ENCODE data around the gene SUPT6H. TPM values are rescaled to one million over a fixed set of nuclear protein-coding genes. Genes with fewer than 3 reads are reported as not detected.

The SUPT6H gene
- polyA plus RNA-seq, 4 donors = 26.4 to 69.7 (median 29.0) TPM

- FAIRE-seq = no peak
- peaks cover 7 to 40% (median 17%) of the 10 kb centered on the region in 3 donors for H3K36me3 ChIP-seq (ENCODE audit: control insufficient read depth in 3 of 3, insufficient read depth in 2 of 3, low read depth in 1 of 3, low read length in 3 of 3)
- 0 to 1% (median 0%) methylated on average over 16 to 18 of the region's 18 CpGs for WGBS, 3 donors
These were observed 17.8 kb upstream of the SUPT6H start for GRCh38 chr17:28643983-28644786.

GRCh38 chr17:28644787-28645575 lies 17.0 kb upstream of the SUPT6H start, which contains the start of gene BLTP2:
TSS of gene BLTP2 (minus strand) at chr17:28645158. CDS start at chr17:28645056, 102 bp downstream.
- WGBS, 3 donors = 0 to 1% (median 1%) methylated on average over 61 to 89 of the region's 89 CpGs
- no peak for FAIRE-seq
- Histone ChIP-seq H3K27me3 (ENCODE audit: control insufficient read depth in 3 of 3, insufficient read depth in 3 of 3, low read length in 3 of 3) (no peaks in the 10 kb centered on the region), H3K4me3 (ENCODE audit: low read depth in 1 of 3, low read length in 3 of 3) (peak within 1 kb of the TSS; percentile 70 to 96 (median 82)), H3K36me3 (ENCODE audit: control insufficient read depth in 3 of 3, insufficient read depth in 2 of 3, low read depth in 1 of 3, low read length in 3 of 3) (peaks cover 5 to 34% (median 11%) of the 10 kb centered on the region in 3 donors), H3K4me1 (ENCODE audit: control insufficient read depth in 3 of 3, insufficient read depth in 2 of 3, low read depth in 1 of 3, low read length in 2 of 3) (peaks cover 2 to 26% (median 7%) of the 10 kb centered on the region in 3 donors), H3K27ac (ENCODE audit: low read depth in 1 of 3, low read length in 2 of 3) (peak within 1 kb of the TSS; percentile 85 to 96 (median 94)), H3K9me3 (ENCODE audit: control insufficient read depth in 2 of 2, insufficient read depth in 1 of 2, low read depth in 1 of 2, low read length in 1 of 2) (no peaks in the 10 kb centered on the region)
- DNase-seq = peak; percentile 97 to 98

More at GRCh38 chr17:28643983-28644786, 17.8 kb upstream of the SUPT6H start:
- DNase-seq = peak; percentile 56 to 62
- Histone ChIP-seq H3K4me3 (ENCODE audit: low read depth in 1 of 3, low read length in 3 of 3) (peak overlapping the region; percentile 70 to 96 (median 82)), H3K9me3 (ENCODE audit: control insufficient read depth in 2 of 2, insufficient read depth in 1 of 2, low read depth in 1 of 2, low read length in 1 of 2) (no peaks in the 10 kb centered on the region), H3K4me1 (ENCODE audit: control insufficient read depth in 3 of 3, insufficient read depth in 2 of 3, low read depth in 1 of 3, low read length in 2 of 3) (peaks cover 2 to 26% (median 7%) of the 10 kb centered on the region in 3 donors), H3K27me3 (ENCODE audit: control insufficient read depth in 3 of 3, insufficient read depth in 3 of 3, low read length in 3 of 3) (no peaks in the 10 kb centered on the region), H3K27ac (ENCODE audit: low read depth in 1 of 3, low read length in 2 of 3) (peak overlapping the region in 2 of 3 donors; percentile 73 to 80)

GRCh38 chr17:28645576-28645939 lies 16.4 kb upstream of the SUPT6H start:
- DNase-seq (peak; percentile 23 to 42), FAIRE-seq (no peak)
- peaks cover 2 to 26% (median 7%) of the 10 kb centered on the region in 3 donors for H3K4me1 ChIP-seq (ENCODE audit: control insufficient read depth in 3 of 3, insufficient read depth in 2 of 3, low read depth in 1 of 3, low read length in 2 of 3)
- no peaks in the 10 kb centered on the region for H3K27me3 ChIP-seq (ENCODE audit: control insufficient read depth in 3 of 3, insufficient read depth in 3 of 3, low read length in 3 of 3)
- H3K4me3 ChIP-seq (ENCODE audit: low read depth in 1 of 3, low read length in 3 of 3) = peak overlapping the region; percentile 53 to 81 (median 70)
- no peaks in the 10 kb centered on the region for H3K9me3 ChIP-seq (ENCODE audit: control insufficient read depth in 2 of 2, insufficient read depth in 1 of 2, low read depth in 1 of 2, low read length in 1 of 2)
- H3K27ac ChIP-seq (ENCODE audit: low read depth in 1 of 3, low read length in 2 of 3) = peak overlapping the region; percentile 85 to 96 (median 94)
- 8 to 21% (median 15%) methylated on average over 8 of the region's 8 CpGs for WGBS, 3 donors
- peaks cover 5 to 34% (median 11%) of the 10 kb centered on the region in 3 donors for H3K36me3 ChIP-seq (ENCODE audit: control insufficient read depth in 3 of 3, insufficient read depth in 2 of 3, low read depth in 1 of 3, low read length in 3 of 3)

- Histone ChIP-seq H3K36me3 (ENCODE audit: control insufficient read depth in 3 of 3, insufficient read depth in 2 of 3, low read depth in 1 of 3, low read length in 3 of 3) (peaks cover 7 to 35% (median 8%) of the 10 kb centered on the region in 3 donors), H3K4me3 (ENCODE audit: low read depth in 1 of 3, low read length in 3 of 3) (peak overlapping the region in 1 of 3 donors; percentile 1), H3K9me3 (ENCODE audit: control insufficient read depth in 2 of 2, insufficient read depth in 1 of 2, low read depth in 1 of 2, low read length in 1 of 2) (no peaks in the 10 kb centered on the region), H3K27ac (ENCODE audit: low read depth in 1 of 3, low read length in 2 of 3) (peak overlapping the region; percentile 85 to 96 (median 94)), H3K27me3 (ENCODE audit: control insufficient read depth in 3 of 3, insufficient read depth in 3 of 3, low read length in 3 of 3) (no peaks in the 10 kb centered on the region), H3K4me1 (ENCODE audit: control insufficient read depth in 3 of 3, insufficient read depth in 2 of 3, low read depth in 1 of 3, low read length in 2 of 3) (peaks cover 2 to 26% (median 7%) of the 10 kb centered on the region in 3 donors)
- 23 to 45% (median 35%) methylated on average over 12 of the region's 12 CpGs for WGBS, 3 donors
- no peak for FAIRE-seq
- DNase-seq = peak; percentile 64 to 68
These were observed 15.8 kb upstream of the SUPT6H start for GRCh38 chr17:28646039-28646754.

- H3K9me3 ChIP-seq (ENCODE audit: control insufficient read depth in 2 of 2, insufficient read depth in 1 of 2, low read depth in 1 of 2, low read length in 1 of 2) = no peaks in the 10 kb centered on the region
- no peak overlapping the region for H3K4me3 ChIP-seq (ENCODE audit: low read depth in 1 of 3, low read length in 3 of 3)
- WGBS, 3 donors = 87 to 95% (median 93%) methylated on average over 2 of the region's 2 CpGs
- H3K27me3 ChIP-seq (ENCODE audit: control insufficient read depth in 3 of 3, insufficient read depth in 3 of 3, low read length in 3 of 3) = no peaks in the 10 kb centered on the region
- peaks cover 0 to 18% (median 2%) of the 10 kb centered on the region in 3 donors for H3K4me1 ChIP-seq (ENCODE audit: control insufficient read depth in 3 of 3, insufficient read depth in 2 of 3, low read depth in 1 of 3, low read length in 2 of 3)
- DNase-seq (no peak), FAIRE-seq (no peak)
- peaks cover 3 to 29% (median 4%) of the 10 kb centered on the region in 3 donors for H3K36me3 ChIP-seq (ENCODE audit: control insufficient read depth in 3 of 3, insufficient read depth in 2 of 3, low read depth in 1 of 3, low read length in 3 of 3)
- H3K27ac ChIP-seq (ENCODE audit: low read depth in 1 of 3, low read length in 2 of 3) = no peak overlapping the region
These were observed 13.3 kb upstream of the SUPT6H start for GRCh38 chr17:28648698-28649097.

GRCh38 chr17:28655160-28655559 lies 6.8 kb upstream of the SUPT6H start:
- no peaks in the 10 kb centered on the region for H3K27me3 ChIP-seq (ENCODE audit: control insufficient read depth in 3 of 3, insufficient read depth in 3 of 3, low read length in 3 of 3)
- H3K27ac ChIP-seq (ENCODE audit: low read depth in 1 of 3, low read length in 2 of 3) = no peak overlapping the region
- DNase-seq (no peak), FAIRE-seq (no peak)
- peaks cover 0 to 9% of the 10 kb centered on the region in 2 donors for H3K9me3 ChIP-seq (ENCODE audit: control insufficient read depth in 2 of 2, insufficient read depth in 1 of 2, low read depth in 1 of 2, low read length in 1 of 2)
- no peak overlapping the region for H3K4me3 ChIP-seq (ENCODE audit: low read depth in 1 of 3, low read length in 3 of 3)
- H3K4me1 ChIP-seq (ENCODE audit: control insufficient read depth in 3 of 3, insufficient read depth in 2 of 3, low read depth in 1 of 3, low read length in 2 of 3) = no peaks in the 10 kb centered on the region
- WGBS, 3 donors = 94 to 99% (median 98%) methylated on average over 5 of the region's 5 CpGs
- H3K36me3 ChIP-seq (ENCODE audit: control insufficient read depth in 3 of 3, insufficient read depth in 2 of 3, low read depth in 1 of 3, low read length in 3 of 3) = peaks cover 7 to 58% (median 7%) of the 10 kb centered on the region in 3 donors

GRCh38 chr17:28657756-28658155 lies 4.2 kb upstream of the SUPT6H start:
- H3K27me3 ChIP-seq (ENCODE audit: control insufficient read depth in 3 of 3, insufficient read depth in 3 of 3, low read length in 3 of 3) = no peaks in the 10 kb centered on the region
- DNase-seq = no peak
- H3K27ac ChIP-seq (ENCODE audit: low read depth in 1 of 3, low read length in 2 of 3) = no peak overlapping the region
- H3K4me1 ChIP-seq (ENCODE audit: control insufficient read depth in 3 of 3, insufficient read depth in 2 of 3, low read depth in 1 of 3, low read length in 2 of 3) = peaks cover 0 to 4% (median 3%) of the 10 kb centered on the region in 3 donors
- H3K36me3 ChIP-seq (ENCODE audit: control insufficient read depth in 3 of 3, insufficient read depth in 2 of 3, low read depth in 1 of 3, low read length in 3 of 3) = peaks cover 4 to 43% (median 7%) of the 10 kb centered on the region in 3 donors
- peaks cover 0 to 9% of the 10 kb centered on the region in 2 donors for H3K9me3 ChIP-seq (ENCODE audit: control insufficient read depth in 2 of 2, insufficient read depth in 1 of 2, low read depth in 1 of 2, low read length in 1 of 2)
- 83 to 91% (median 89%) methylated on average over 5 of the region's 5 CpGs for WGBS, 3 donors
- FAIRE-seq = no peak
- H3K4me3 ChIP-seq (ENCODE audit: low read depth in 1 of 3, low read length in 3 of 3) = no peak overlapping the region

All from small intestine (tissue), 7 donors.